Measurements from ENCODE around the gene PCDH15. TPM values are rescaled to one million over a fixed set of nuclear protein-coding genes. Genes with fewer than 3 reads are reported as not detected.

PCDH15 gene
- total and polyA plus RNA-seq, 8 donors = 0.58 to 2.1 (median 1.2) TPM

DNA sequence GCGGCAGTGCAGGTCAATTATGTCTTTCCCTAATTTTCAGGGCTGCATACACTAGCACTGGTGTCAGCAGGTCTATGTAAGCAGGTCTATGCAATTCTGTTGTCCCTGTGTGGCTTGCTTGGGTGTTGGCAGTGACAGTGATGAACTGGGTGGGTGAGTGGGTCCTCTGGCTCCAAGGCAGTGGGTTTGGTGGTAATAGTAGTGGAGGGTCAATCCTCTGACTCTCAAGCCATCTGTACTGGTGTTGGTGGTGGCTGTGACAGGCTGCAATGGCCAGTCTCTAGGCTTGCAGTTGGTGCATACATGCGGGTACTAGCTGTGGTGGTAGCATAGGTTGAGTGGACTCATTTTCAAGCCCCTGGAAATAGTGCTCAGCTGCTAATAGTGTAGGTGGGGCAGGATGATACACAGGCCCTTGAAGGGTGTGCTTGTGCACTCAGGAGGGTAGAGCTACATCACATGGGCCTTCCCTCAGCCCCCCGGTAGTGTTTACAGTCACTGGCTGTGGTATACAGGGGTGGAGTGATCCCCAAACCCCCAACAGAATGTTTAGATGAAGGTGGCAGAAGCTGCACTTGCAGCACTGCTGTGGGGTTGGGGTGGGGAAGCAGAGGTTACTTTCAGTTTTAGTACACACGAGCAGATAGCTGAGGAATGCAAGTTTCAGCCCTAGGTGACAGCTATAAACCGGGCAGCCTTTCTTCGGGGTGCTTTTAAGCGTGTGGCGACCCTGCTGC, 331.3 kb downstream of the PCDH15 start:
- Histone ChIP-seq H3K9me3 (no peaks in the 10 kb centered on the region), H3K36me3 (no peaks in the 10 kb centered on the region), H3K4me3 (no peak overlapping the region), H3K4me1 (no peaks in the 10 kb centered on the region), H3K27me3 (no peaks in the 10 kb centered on the region), H3K27ac (no peak overlapping the region)
- TF ChIP-seq, protein P1, sequence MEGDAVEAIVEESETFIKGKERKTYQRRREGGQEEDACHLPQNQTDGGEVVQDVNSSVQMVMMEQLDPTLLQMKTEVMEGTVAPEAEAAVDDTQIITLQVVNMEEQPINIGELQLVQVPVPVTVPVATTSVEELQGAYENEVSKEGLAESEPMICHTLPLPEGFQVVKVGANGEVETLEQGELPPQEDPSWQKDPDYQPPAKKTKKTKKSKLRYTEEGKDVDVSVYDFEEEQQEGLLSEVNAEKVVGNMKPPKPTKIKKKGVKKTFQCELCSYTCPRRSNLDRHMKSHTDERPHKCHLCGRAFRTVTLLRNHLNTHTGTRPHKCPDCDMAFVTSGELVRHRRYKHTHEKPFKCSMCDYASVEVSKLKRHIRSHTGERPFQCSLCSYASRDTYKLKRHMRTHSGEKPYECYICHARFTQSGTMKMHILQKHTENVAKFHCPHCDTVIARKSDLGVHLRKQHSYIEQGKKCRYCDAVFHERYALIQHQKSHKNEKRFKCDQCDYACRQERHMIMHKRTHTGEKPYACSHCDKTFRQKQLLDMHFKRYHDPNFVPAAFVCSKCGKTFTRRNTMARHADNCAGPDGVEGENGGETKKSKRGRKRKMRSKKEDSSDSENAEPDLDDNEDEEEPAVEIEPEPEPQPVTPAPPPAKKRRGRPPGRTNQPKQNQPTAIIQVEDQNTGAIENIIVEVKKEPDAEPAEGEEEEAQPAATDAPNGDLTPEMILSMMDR (IDR thresholded peaks at IDR 0.05) = no peak
- ATAC-seq = peak; percentile 19
- intact Hi-C loops (cut with DNase I) = no loop called here
- no peak for DNase-seq

DNA sequence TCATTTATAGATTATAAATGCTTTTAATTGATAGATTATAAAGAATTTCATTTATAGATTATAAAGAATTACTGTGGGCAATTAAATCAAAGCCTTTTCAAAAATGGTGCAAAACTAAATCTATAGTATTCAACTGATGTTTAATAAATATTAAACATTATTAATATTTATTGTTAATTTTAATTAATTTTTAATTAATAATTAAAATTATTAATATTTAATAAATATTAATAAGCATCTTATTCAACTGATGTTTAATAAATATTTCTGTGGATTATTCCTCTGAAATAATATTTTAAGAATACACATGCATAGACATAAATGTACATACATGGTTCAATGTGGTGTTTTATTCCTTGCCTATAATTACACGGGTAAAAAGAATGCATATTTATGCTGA, 346.8 kb downstream of the PCDH15 start:
- TF ChIP-seq, protein P1 (IDR thresholded peaks at IDR 0.05) = no peak
- Histone ChIP-seq H3K27me3 (no peaks in the 10 kb centered on the region), H3K9me3 (peaks cover 0 to 7% of the 10 kb centered on the region in 2 donors), H3K27ac (no peak overlapping the region), H3K4me1 (no peaks in the 10 kb centered on the region), H3K4me3 (no peak overlapping the region), H3K36me3 (no peaks in the 10 kb centered on the region)
- intact Hi-C loops (cut with DNase I) = no loop called here
- ATAC-seq = no peak
- DNase-seq = no peak

DNA sequence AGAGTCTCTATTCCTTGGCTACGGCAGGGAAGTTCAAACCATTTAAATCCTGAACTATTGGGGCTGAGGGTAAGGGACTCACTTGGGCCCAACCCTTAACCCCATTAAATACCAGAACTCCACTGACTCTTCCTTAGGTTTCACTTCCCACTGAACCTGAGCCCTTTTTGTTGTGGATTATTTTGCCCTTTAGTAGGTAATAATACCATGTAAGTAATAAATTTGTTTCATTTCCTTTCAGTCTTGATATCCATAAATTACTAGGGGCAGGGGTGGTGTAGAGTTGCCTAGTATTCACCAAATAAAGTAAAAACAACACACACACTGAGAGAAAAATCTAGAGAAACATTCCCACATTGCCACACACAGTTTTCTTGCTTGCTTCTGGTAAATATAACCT, 352.0 kb downstream of the PCDH15 start:
- DNase-seq = no peak
- Histone ChIP-seq H3K4me1 (no peaks in the 10 kb centered on the region), H3K9me3 (peaks cover 0 to 2% of the 10 kb centered on the region in 2 donors), H3K36me3 (no peaks in the 10 kb centered on the region), H3K27me3 (no peaks in the 10 kb centered on the region), H3K4me3 (no peak overlapping the region), H3K27ac (no peak overlapping the region)
- no peak for ATAC-seq
- intact Hi-C loops (cut with DNase I) = no loop called here
- TF ChIP-seq, protein P1 (IDR thresholded peaks at IDR 0.05) = no peak

DNA sequence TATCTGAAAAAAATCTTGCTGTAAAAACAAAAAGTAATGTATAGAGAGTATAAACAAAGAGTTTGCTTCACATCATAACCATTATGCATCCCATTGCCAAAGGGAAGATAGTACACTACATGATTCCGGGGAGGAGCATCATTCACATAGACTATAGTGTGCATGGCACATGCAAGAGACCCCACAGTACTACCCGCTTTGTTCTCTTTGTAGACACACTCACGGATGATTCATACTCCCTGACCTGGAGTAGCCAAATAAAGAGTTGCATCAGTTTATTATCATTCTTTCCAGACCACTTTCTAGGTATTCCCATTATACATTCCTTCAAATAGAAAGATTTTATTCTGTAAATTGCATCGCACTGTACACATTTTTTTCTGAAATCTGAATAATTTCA, 356.9 kb downstream of the PCDH15 start:
- H3K36me3 ChIP-seq = no peaks in the 10 kb centered on the region
- no peak for ATAC-seq
- intact Hi-C loops (cut with DNase I) = no loop called here
- no peaks in the 10 kb centered on the region for H3K4me1 ChIP-seq
- no peak overlapping the region for H3K4me3 ChIP-seq
- TF ChIP-seq, protein P1 (IDR thresholded peaks at IDR 0.05) = no peak
- no peaks in the 10 kb centered on the region for H3K9me3 ChIP-seq
- no peak overlapping the region for H3K27ac ChIP-seq
- H3K27me3 ChIP-seq = no peaks in the 10 kb centered on the region
- DNase-seq = no peak

DNA sequence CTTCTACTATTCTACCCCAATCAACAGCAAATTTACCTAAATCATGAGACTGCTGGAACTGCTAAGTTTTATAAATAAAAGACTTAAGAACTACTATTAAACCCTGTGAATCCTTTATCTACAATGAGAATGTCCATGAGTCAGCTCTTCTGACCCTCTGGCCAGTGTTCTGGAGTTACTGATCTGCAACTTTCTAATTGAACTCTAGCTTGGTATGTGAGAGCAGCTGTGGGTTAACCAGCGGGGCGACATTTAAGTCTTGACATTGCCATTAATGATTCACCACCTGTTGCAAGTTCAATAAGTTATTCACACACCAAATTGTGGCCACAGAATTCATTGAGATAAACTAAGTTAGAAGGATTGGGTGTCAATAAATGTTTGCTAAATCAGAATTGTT, 359.8 kb downstream of the PCDH15 start:
- H3K4me1 ChIP-seq = no peaks in the 10 kb centered on the region
- no peaks in the 10 kb centered on the region for H3K27me3 ChIP-seq
- ATAC-seq = no peak
- intact Hi-C loops (cut with DNase I) = no loop called here
- no peaks in the 10 kb centered on the region for H3K36me3 ChIP-seq
- no peak for DNase-seq
- H3K9me3 ChIP-seq = no peaks in the 10 kb centered on the region
- no peak overlapping the region for H3K27ac ChIP-seq
- TF ChIP-seq, protein P1 (IDR thresholded peaks at IDR 0.05) = no peak
- no peak overlapping the region for H3K4me3 ChIP-seq

All from left lung (tissue), 10 donors.